Measurements from ENCODE around the gene BPIFB1. TPM values are rescaled to one million over a fixed set of nuclear protein-coding genes. Genes with fewer than 3 reads are reported as not detected.

The BPIFB1 gene
- total RNA-seq, 1 experiment from 2014 or later, result not detected

DNA sequence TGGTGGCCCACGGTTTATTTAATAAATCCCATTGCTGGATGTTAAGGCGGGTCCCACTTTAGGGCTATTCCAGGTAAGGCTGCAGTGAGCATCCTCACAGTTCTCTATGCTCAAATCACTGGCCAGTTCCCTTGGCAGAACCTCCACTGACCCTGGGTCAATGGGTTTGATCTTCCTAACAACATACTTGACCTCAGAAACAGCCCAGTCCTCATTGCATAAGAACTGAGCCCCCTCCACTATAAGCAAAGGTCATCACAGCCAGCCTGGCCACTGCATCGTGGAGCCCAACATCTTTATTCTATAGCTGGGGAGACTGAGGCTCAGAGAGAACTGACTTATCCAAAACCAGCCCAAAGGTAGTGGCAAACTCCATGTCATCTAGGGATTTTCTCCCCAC, 4.3 kb upstream of the BPIFB1 start:
- Mint-ChIP-seq H3K9me3 (ENCODE audit: unreplicated experiment) (no peaks in the 10 kb centered on the region), H3K27ac (ENCODE audit: low read depth, unreplicated experiment) (no peak overlapping the region), H3K36me3 (ENCODE audit: insufficient read depth, unreplicated experiment) (no peaks in the 10 kb centered on the region), H3K4me3 (ENCODE audit: unreplicated experiment) (no peak overlapping the region), H3K27me3 (ENCODE audit: insufficient read depth, unreplicated experiment) (peaks cover 38% of the 10 kb centered on the region), H3K4me1 (ENCODE audit: insufficient read depth, unreplicated experiment) (no peaks in the 10 kb centered on the region)
- no TSS peak for BruUV-seq (replicated peaks)
- ChIA-PET POLR2A (no interaction called here), CTCF (interaction anchor here (0.8 to 0.9 kb wide), 2 partner anchors 21 to 26 kb away, joined by 3 read pairs; no protein-coding TSS in a partner anchor)
- intact Hi-C loops (cut with micrococcal nuclease), result no loop called here
- no peak for DNase-seq (ENCODE audit: unreplicated experiment)
- TF ChIP-seq, protein P1, sequence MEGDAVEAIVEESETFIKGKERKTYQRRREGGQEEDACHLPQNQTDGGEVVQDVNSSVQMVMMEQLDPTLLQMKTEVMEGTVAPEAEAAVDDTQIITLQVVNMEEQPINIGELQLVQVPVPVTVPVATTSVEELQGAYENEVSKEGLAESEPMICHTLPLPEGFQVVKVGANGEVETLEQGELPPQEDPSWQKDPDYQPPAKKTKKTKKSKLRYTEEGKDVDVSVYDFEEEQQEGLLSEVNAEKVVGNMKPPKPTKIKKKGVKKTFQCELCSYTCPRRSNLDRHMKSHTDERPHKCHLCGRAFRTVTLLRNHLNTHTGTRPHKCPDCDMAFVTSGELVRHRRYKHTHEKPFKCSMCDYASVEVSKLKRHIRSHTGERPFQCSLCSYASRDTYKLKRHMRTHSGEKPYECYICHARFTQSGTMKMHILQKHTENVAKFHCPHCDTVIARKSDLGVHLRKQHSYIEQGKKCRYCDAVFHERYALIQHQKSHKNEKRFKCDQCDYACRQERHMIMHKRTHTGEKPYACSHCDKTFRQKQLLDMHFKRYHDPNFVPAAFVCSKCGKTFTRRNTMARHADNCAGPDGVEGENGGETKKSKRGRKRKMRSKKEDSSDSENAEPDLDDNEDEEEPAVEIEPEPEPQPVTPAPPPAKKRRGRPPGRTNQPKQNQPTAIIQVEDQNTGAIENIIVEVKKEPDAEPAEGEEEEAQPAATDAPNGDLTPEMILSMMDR (IDR thresholded peaks at IDR 0.05; ENCODE audit: unreplicated experiment), result no peak

DNA sequence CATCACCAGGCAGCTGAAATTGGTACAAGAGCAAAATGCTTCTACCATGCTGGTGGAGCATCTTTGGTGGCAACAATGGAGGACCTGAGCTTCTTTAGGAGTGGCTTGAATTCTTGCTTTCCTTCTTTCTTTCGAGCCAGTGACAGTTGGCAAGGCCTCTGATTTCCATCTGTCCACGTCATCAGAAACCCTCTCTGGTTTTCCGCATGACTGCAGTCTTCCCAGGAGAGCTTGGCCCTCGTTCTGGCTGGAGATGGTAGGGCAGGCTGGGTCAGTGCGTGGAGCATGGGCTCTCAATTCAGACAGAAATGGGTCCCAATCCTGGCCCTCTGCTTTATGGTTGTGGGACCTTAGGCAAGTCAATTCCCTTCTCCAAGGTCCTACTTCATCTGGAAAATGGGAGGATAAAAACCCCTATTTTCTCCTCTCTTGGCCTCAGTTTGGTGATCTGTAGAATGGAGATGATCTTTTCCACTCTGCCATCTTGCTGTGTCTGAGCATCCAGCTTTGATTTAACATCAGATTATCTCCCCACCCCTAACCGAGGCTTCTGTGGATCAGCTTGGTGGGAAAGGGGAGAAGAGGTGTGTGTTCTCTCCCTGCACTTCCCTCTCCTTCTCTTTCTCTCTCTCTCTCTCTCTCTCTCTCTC, 3.6 kb upstream of the BPIFB1 start:
- BruUV-seq (replicated peaks), result no TSS peak

DNA sequence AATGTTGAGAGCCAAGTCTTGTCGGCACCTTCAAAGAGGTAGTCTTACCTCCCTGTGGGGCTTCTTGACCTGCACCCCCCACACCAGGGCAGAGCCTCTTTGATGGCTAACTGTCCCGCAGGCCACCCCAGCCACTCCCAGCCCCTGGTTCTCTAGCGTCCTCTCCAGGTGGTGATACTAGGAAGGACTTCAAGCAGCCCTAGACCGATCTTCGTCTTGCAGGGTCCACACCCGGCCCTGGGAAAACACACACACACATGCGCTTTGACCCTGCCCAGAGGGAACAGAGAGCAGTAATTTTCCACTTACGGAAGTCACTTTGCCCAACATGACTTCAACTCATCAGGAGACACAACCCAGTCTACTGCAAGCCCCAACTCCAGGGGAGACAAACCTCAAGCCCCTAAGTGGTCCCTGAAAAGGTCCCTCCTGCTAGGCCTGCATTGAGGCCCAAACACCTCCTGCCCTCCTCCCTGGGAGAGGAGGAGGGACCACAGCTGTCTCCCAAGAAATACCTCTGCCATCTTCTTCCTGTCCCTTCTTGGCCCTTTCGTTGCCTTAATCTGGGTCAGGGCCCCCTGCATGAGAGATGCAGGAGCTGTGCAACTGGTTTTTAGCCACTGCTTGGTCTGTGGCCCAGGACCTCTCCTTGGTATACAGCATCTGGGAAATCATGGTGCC, 2.9 kb upstream of the BPIFB1 start:
- Mint-ChIP-seq H3K36me3 (ENCODE audit: insufficient read depth, unreplicated experiment) (no peaks in the 10 kb centered on the region), H3K27ac (ENCODE audit: low read depth, unreplicated experiment) (no peak overlapping the region), H3K4me3 (ENCODE audit: unreplicated experiment) (no peak overlapping the region), H3K9me3 (ENCODE audit: unreplicated experiment) (no peaks in the 10 kb centered on the region), H3K27me3 (ENCODE audit: insufficient read depth, unreplicated experiment) (peaks cover 53% of the 10 kb centered on the region), H3K4me1 (ENCODE audit: insufficient read depth, unreplicated experiment) (no peaks in the 10 kb centered on the region)
- no peak for DNase-seq (ENCODE audit: unreplicated experiment)
- CTCF ChIA-PET, result no interaction called here
- intact Hi-C loops (cut with micrococcal nuclease), result no loop called here
- POLR2A ChIA-PET, result no interaction called here
- TF ChIP-seq, protein P1 (IDR thresholded peaks at IDR 0.05; ENCODE audit: unreplicated experiment), result no peak
- no TSS peak for BruUV-seq (replicated peaks)

More for the DNA sequence above, 3.6 kb upstream of the BPIFB1 start:
- H3K27ac Mint-ChIP-seq (ENCODE audit: low read depth, unreplicated experiment), result no peak overlapping the region
- TF ChIP-seq, protein P1 (IDR thresholded peaks at IDR 0.05; ENCODE audit: unreplicated experiment), result no peak
- CTCF ChIA-PET, result interaction anchor here (0.6 to 0.9 kb wide), 3 partner anchors 20 to 236 kb away, joined by 3 read pairs; no protein-coding TSS in a partner anchor
- peaks cover 45% of the 10 kb centered on the region for H3K27me3 Mint-ChIP-seq (ENCODE audit: insufficient read depth, unreplicated experiment)
- intact Hi-C loops (cut with micrococcal nuclease), result no loop called here
- no peak overlapping the region for H3K4me3 Mint-ChIP-seq (ENCODE audit: unreplicated experiment)
- POLR2A ChIA-PET, result no interaction called here
- no peaks in the 10 kb centered on the region for H3K4me1 Mint-ChIP-seq (ENCODE audit: insufficient read depth, unreplicated experiment)
- no peaks in the 10 kb centered on the region for H3K9me3 Mint-ChIP-seq (ENCODE audit: unreplicated experiment)
- no peak for DNase-seq (ENCODE audit: unreplicated experiment)
- H3K36me3 Mint-ChIP-seq (ENCODE audit: insufficient read depth, unreplicated experiment), result no peaks in the 10 kb centered on the region

DNA sequence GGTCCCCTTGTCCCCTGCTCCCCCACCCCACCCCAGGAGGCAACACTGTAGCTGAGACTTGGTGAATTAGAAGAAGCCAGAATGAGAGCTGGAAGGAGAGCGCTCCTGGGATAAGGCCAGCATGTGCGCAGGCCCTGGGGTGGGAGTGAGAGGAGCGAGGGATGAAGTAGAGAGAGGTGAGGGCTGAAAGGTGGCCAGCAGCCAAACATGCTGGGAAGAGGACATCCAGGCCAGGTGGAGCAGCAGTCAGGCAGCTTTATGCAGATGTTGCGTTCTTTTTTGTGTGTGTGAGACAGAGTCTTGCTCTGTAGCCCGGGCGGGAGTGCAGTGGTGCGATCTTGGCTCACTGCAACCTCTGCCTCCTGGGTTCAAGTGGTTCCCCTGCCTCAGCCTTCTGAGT, 2.2 kb upstream of the BPIFB1 start:
- Mint-ChIP-seq H3K4me1 (ENCODE audit: insufficient read depth, unreplicated experiment) (no peaks in the 10 kb centered on the region), H3K27me3 (ENCODE audit: insufficient read depth, unreplicated experiment) (peaks cover 58% of the 10 kb centered on the region), H3K36me3 (ENCODE audit: insufficient read depth, unreplicated experiment) (no peaks in the 10 kb centered on the region), H3K4me3 (ENCODE audit: unreplicated experiment) (no peak overlapping the region), H3K9me3 (ENCODE audit: unreplicated experiment) (no peaks in the 10 kb centered on the region), H3K27ac (ENCODE audit: low read depth, unreplicated experiment) (no peak overlapping the region)
- ChIA-PET POLR2A (no interaction called here), CTCF (interaction anchor here (1.0 kb wide), 1 partner anchor 20 kb away, joined by 3 read pairs; no protein-coding TSS in a partner anchor)
- TF ChIP-seq, protein P1 (IDR thresholded peaks at IDR 0.05; ENCODE audit: unreplicated experiment), result no peak
- intact Hi-C loops (cut with micrococcal nuclease), result no loop called here
- BruUV-seq (replicated peaks), result no TSS peak
- no peak for DNase-seq (ENCODE audit: unreplicated experiment)
